Measurements from ENCODE around the gene PTH1R. TPM values are rescaled to one million over a fixed set of nuclear protein-coding genes. Genes with fewer than 3 reads are reported as not detected.

PTH1R gene
- total RNA-seq, 6 donors from 2014 or later: 2.6 to 48.2 (median 16.2) TPM

GRCh38 chr3:46900356-46900755 lies 22.8 kb downstream of the PTH1R start:
- no peak for TF ChIP-seq POLR2AphosphoS5 (IDR thresholded peaks at IDR 0.05)
- TF ChIP-seq EP300 (IDR thresholded peaks at IDR 0.05): no peak
- peaks cover 18 to 23% (median 19%) of the 10 kb centered on the region in 4 donors for H3K4me1 ChIP-seq
- 93 to 94% methylated on average over 6 of the region's 6 CpGs for WGBS, 2 donors
- DNase-seq (no peak), ATAC-seq (ENCODE audit: low FRiP score in 2 of 2) (no peak)
- H3K27me3 ChIP-seq: peaks cover 0 to 11% (median 4%) of the 10 kb centered on the region in 4 donors
- H3K9me3 ChIP-seq: no peaks in the 10 kb centered on the region
- no peaks in the 10 kb centered on the region for H3K36me3 ChIP-seq
- no peak overlapping the region for H3K4me3 ChIP-seq
- no peak overlapping the region for H3K27ac ChIP-seq

- no peak for DNase-seq
- H3K36me3 ChIP-seq: no peaks in the 10 kb centered on the region
- no peak overlapping the region for H3K27ac ChIP-seq
- no peaks in the 10 kb centered on the region for H3K9me3 ChIP-seq
- H3K4me1 ChIP-seq: peaks cover 18 to 20% (median 18%) of the 10 kb centered on the region in 4 donors
- ATAC-seq (ENCODE audit: low FRiP score in 2 of 2): no peak
- 40 to 76% methylated on average over 1 to 3 of the region's 3 CpGs for WGBS, 2 donors
- H3K4me3 ChIP-seq: no peak overlapping the region
- H3K27me3 ChIP-seq: peaks cover 0 to 11% (median 4%) of the 10 kb centered on the region in 4 donors
- TF ChIP-seq POLR2A (IDR thresholded peaks at IDR 0.05) (no peak), POLR2AphosphoS5 (IDR thresholded peaks at IDR 0.05) (no peak), EP300 (IDR thresholded peaks at IDR 0.05) (no peak), CTCF (IDR thresholded peaks at IDR 0.05) (no peak)
Observed at GRCh38 chr3:46901061-46901460, 23.5 kb downstream of the PTH1R start.

- H3K36me3 ChIP-seq: no peaks in the 10 kb centered on the region
- TF ChIP-seq EP300 (IDR thresholded peaks at IDR 0.05) (no peak), CTCF (IDR thresholded peaks at IDR 0.05) (no peak), POLR2A (IDR thresholded peaks at IDR 0.05) (no peak), POLR2AphosphoS5 (IDR thresholded peaks at IDR 0.05) (no peak)
- ATAC-seq (ENCODE audit: low FRiP score in 2 of 2) (no peak), DNase-seq (peak in 1 of 2 donors; percentile 73)
- no peaks in the 10 kb centered on the region for H3K9me3 ChIP-seq
- 88 to 100% methylated on average over 1 to 17 of the region's 17 CpGs for WGBS, 2 donors
- H3K4me3 ChIP-seq: no peak overlapping the region
- H3K27ac ChIP-seq: no peak overlapping the region
- peaks cover 18 to 20% (median 18%) of the 10 kb centered on the region in 4 donors for H3K4me1 ChIP-seq
- peaks cover 0 to 11% (median 4%) of the 10 kb centered on the region in 4 donors for H3K27me3 ChIP-seq
Observed at GRCh38 chr3:46901591-46902187, 24.2 kb downstream of the PTH1R start.

GRCh38 chr3:46902188-46902631 lies 24.7 kb downstream of the PTH1R start:
- WGBS, 2 donors: 91 to 94% methylated on average over 12 to 15 of the region's 15 CpGs
- no peak for ATAC-seq (ENCODE audit: low FRiP score in 2 of 2)
- no peak overlapping the region for H3K27ac ChIP-seq

More at GRCh38 chr3:46902188-46902631, 24.7 kb downstream of the PTH1R start:
- Histone ChIP-seq H3K4me1 (peaks cover 18 to 20% (median 18%) of the 10 kb centered on the region in 4 donors), H3K4me3 (no peak overlapping the region), H3K27me3 (peaks cover 0 to 11% (median 4%) of the 10 kb centered on the region in 4 donors), H3K36me3 (no peaks in the 10 kb centered on the region), H3K9me3 (no peaks in the 10 kb centered on the region)
- peak in 1 of 2 donors; percentile 56 for DNase-seq
- TF ChIP-seq CTCF (IDR thresholded peaks at IDR 0.05): no peak
- no peak for TF ChIP-seq POLR2AphosphoS5 (IDR thresholded peaks at IDR 0.05)
- TF ChIP-seq EP300 (IDR thresholded peaks at IDR 0.05): no peak
- TF ChIP-seq POLR2A (IDR thresholded peaks at IDR 0.05): no peak

All from upper lobe of left lung (tissue), 6 donors.